HG03097 (cell line): ENCODE data around the gene CFP.

Experiments used
- ATAC-seq: cut with Tn5 transposase; IDR thresholded peaks from one replicate; pipeline ENCODE4 v1.9.1; 2021; ENCODE audit not compliant: unreplicated experiment, low FRiP score

Gene CFP

GRCh38 chrX:47638816-47639215, 9.1 kb upstream of the CFP start:
- no peak for ATAC-seq

- peak; percentile 64 for ATAC-seq
Observed at GRCh38 chrX:47637546-47638195, 7.9 kb upstream of the CFP start.

- no peak for ATAC-seq
Observed at GRCh38 chrX:47634871-47635575, 5.3 kb upstream of the CFP start.

- ATAC-seq = no peak
Observed at GRCh38 chrX:47633689-47634590, 4.2 kb upstream of the CFP start.

GRCh38 chrX:47632666-47633065, 2.9 kb upstream of the CFP start:
- ATAC-seq = no peak

- ATAC-seq = no peak
Observed at GRCh38 chrX:47631676-47632075, 1.9 kb upstream of the CFP start.

GRCh38 chrX:47628982-47629381, 748 bp downstream of the CFP start:
- no peak for ATAC-seq

GRCh38 chrX:47625365-47625764, 4.4 kb downstream of the CFP start:
- ATAC-seq = no peak

- ATAC-seq = no peak
Observed at GRCh38 chrX:47623540-47624027, 6.1 kb downstream of the CFP start.

GRCh38 chrX:47621851-47622250, 7.9 kb downstream of the CFP start:
- ATAC-seq = no peak

- no peak for ATAC-seq
Observed at GRCh38 chrX:47620303-47620685, 9.4 kb downstream of the CFP start.

GRCh38 chrX:47619486-47620302, 10.0 kb downstream of the CFP start, which contains the start of gene SYN1:
Gene SYN1 (minus strand): TSS chrX:47619857. CDS start chrX:47619728, 129 bp downstream.
- ATAC-seq = peak; percentile 55

- ATAC-seq = no peak
Observed at GRCh38 chrX:47618923-47619485, 10.7 kb downstream of the CFP start.

- ATAC-seq = no peak
Observed at GRCh38 chrX:47614618-47615017, 15.1 kb downstream of the CFP start.

GRCh38 chrX:47613082-47613481, 16.6 kb downstream of the CFP start:
- ATAC-seq = no peak

- no peak for ATAC-seq
Observed at GRCh38 chrX:47612418-47612817, 17.3 kb downstream of the CFP start.

GRCh38 chrX:47611926-47612325, 17.8 kb downstream of the CFP start:
- no peak for ATAC-seq

- ATAC-seq = no peak
Observed at GRCh38 chrX:47611489-47611888, 18.2 kb downstream of the CFP start.

GRCh38 chrX:47610511-47610910, 19.2 kb downstream of the CFP start:
- ATAC-seq = no peak
